ENCODE results near the gene ENDOV. TPM values are rescaled to one million over a fixed set of nuclear protein-coding genes. Genes with fewer than 3 reads are reported as not detected.

The ENDOV gene
- total RNA-seq, 2 donors from 2014 or later = 8.3 to 17.5 TPM

- no peak overlapping the region for H3K27ac ChIP-seq
- H3K36me3 ChIP-seq (replicated peaks in 1 of 2; ENCODE audit: insufficient read depth in 1 of 2, low read depth in 2 of 2) = peaks cover 0 to 2% of the 10 kb centered on the region in 2 donors
- H3K9me3 ChIP-seq = no peaks in the 10 kb centered on the region
- no peak overlapping the region for H3K4me3 ChIP-seq
- ATAC-seq (no peak), DNase-seq (no peak)
- peaks cover 33% of the 10 kb centered on the region for H3K4me1 ChIP-seq
- WGBS, 2 donors = 67 to 79% methylated on average over 6 of the region's 6 CpGs
- intact Hi-C loops (cut with DNase I) = no loop called here
- no peaks in the 10 kb centered on the region for H3K27me3 ChIP-seq
- TF ChIP-seq CTCF (IDR thresholded peaks at IDR 0.05) = no peak
- TF ChIP-seq POLR2A (IDR thresholded peaks at IDR 0.05) = no peak
These were observed 1.9 kb downstream of the ENDOV start for GRCh38 chr17:80416940-80417293.

GRCh38 chr17:80418589-80418988, 3.6 kb downstream of the ENDOV start:
- ATAC-seq (no peak), DNase-seq (no peak)
- no peak overlapping the region for H3K27ac ChIP-seq
- intact Hi-C loops (cut with DNase I) = no loop called here
- H3K4me1 ChIP-seq = peaks cover 29% of the 10 kb centered on the region
- H3K4me3 ChIP-seq = no peak overlapping the region
- H3K9me3 ChIP-seq = no peaks in the 10 kb centered on the region
- WGBS, 2 donors = 90 to 91% methylated on average over 11 of the region's 11 CpGs
- TF ChIP-seq CTCF (IDR thresholded peaks at IDR 0.05) (no peak), POLR2A (IDR thresholded peaks at IDR 0.05) (no peak)
- H3K27me3 ChIP-seq = no peaks in the 10 kb centered on the region
- peaks cover 0 to 2% of the 10 kb centered on the region in 2 donors for H3K36me3 ChIP-seq (replicated peaks in 1 of 2; ENCODE audit: insufficient read depth in 1 of 2, low read depth in 2 of 2)

- 85 to 91% methylated on average over 8 to 11 of the region's 11 CpGs for WGBS, 2 donors
- no peak for DNase-seq
- ATAC-seq = no peak
These were observed 4.3 kb downstream of the ENDOV start for GRCh38 chr17:80419255-80419654.

GRCh38 chr17:80421381-80422090, 6.6 kb downstream of the ENDOV start:
- TF ChIP-seq CTCF (IDR thresholded peaks at IDR 0.05) (no peak), POLR2A (IDR thresholded peaks at IDR 0.05) (no peak)
- Histone ChIP-seq H3K27ac (no peak overlapping the region), H3K9me3 (no peaks in the 10 kb centered on the region), H3K4me3 (no peak overlapping the region), H3K27me3 (no peaks in the 10 kb centered on the region), H3K4me1 (peaks cover 8% of the 10 kb centered on the region), H3K36me3 (replicated peaks in 1 of 2; ENCODE audit: insufficient read depth in 1 of 2, low read depth in 2 of 2) (peaks cover 0 to 2% of the 10 kb centered on the region in 2 donors)
- intact Hi-C loops (cut with DNase I) = loop anchor here (5.0 to 10.0 kb wide), 2 partner anchors 561 to 683 kb away; no protein-coding TSS in a partner anchor
- WGBS, 2 donors = 61 to 68% methylated on average over 12 to 15 of the region's 20 CpGs
- ATAC-seq (no peak), DNase-seq (no peak)

More at GRCh38 chr17:80419255-80419654, 4.3 kb downstream of the ENDOV start:
- H3K27ac ChIP-seq = no peak overlapping the region
- no peaks in the 10 kb centered on the region for H3K9me3 ChIP-seq
- H3K27me3 ChIP-seq = no peaks in the 10 kb centered on the region
- H3K36me3 ChIP-seq (replicated peaks in 1 of 2; ENCODE audit: insufficient read depth in 1 of 2, low read depth in 2 of 2) = peaks cover 0 to 2% of the 10 kb centered on the region in 2 donors
- H3K4me3 ChIP-seq = no peak overlapping the region
- H3K4me1 ChIP-seq = peaks cover 22% of the 10 kb centered on the region
- no peak for TF ChIP-seq POLR2A (IDR thresholded peaks at IDR 0.05)
- TF ChIP-seq CTCF (IDR thresholded peaks at IDR 0.05) = no peak
- intact Hi-C loops (cut with DNase I) = no loop called here

- no peak for TF ChIP-seq POLR2A (IDR thresholded peaks at IDR 0.05)
- TF ChIP-seq CTCF (IDR thresholded peaks at IDR 0.05) = no peak
- H3K9me3 ChIP-seq = no peaks in the 10 kb centered on the region
- no peaks in the 10 kb centered on the region for H3K27me3 ChIP-seq
- H3K36me3 ChIP-seq (replicated peaks in 1 of 2; ENCODE audit: insufficient read depth in 1 of 2, low read depth in 2 of 2) = peaks cover 0 to 2% of the 10 kb centered on the region in 2 donors
- 83 to 84% methylated on average over 14 to 18 of the region's 18 CpGs for WGBS, 2 donors
- H3K27ac ChIP-seq = no peak overlapping the region
- DNase-seq (no peak), ATAC-seq (no peak)
- peaks cover 8% of the 10 kb centered on the region for H3K4me1 ChIP-seq
- H3K4me3 ChIP-seq = no peak overlapping the region
- intact Hi-C loops (cut with DNase I) = loop anchor here (5.0 to 10.0 kb wide), 2 partner anchors 560 to 683 kb away; no protein-coding TSS in a partner anchor
These were observed 7.3 kb downstream of the ENDOV start for GRCh38 chr17:80422276-80422675.

All from body of pancreas (tissue), 4 donors.